Breast epithelium (tissue), 3 donors: ENCODE data around the gene BLOC1S3.

Experiments
- CTCF ChIP-seq, 3 donors: fragments of 450-650 bp; IDR thresholded peaks; one replicate each; pipeline ENCODE4 v1.5.1; 2016 to 2017; ENCODE audit warnings: antibody characterized with exemption in 3 of 3, mild to moderate bottlenecking in 3 of 3, moderate library complexity in 3 of 3
- POLR2A ChIP-seq: fragments of 450-650 bp; IDR thresholded peaks from one replicate; pipeline ENCODE4 v1.6.1; 2016; ENCODE audit warnings: antibody characterized with exemption, mild to moderate bottlenecking, moderate library complexity

- TF ChIP-seq POLR2A = no peak
- peak in 2 of 3 donors; percentile 24 to 38 for TF ChIP-seq CTCF (IDR thresholded peaks at IDR 0.05)
Observed at GRCh38 chr19:45161738-45162607, 16.6 kb upstream of the BLOC1S3 start.
